Activated CD4-positive, alpha-beta memory T cell treated with anti-CD3 and anti-CD28 coated beads, Interleukin-2, amount 10 ng/mL, durations not matched to agents 7 days and 5 days (primary cell): ENCODE results near the gene FARSB. TPM values are rescaled to one million over a fixed set of nuclear protein-coding genes. Genes with fewer than 3 reads are reported as not detected.

Source experiments
- CTCF ChIA-PET: fragments of 350-600 bp; sonication (Branson Sonifier 250); formaldehyde crosslinking; loops from one replicate; lab custom pipeline; 2021; ENCODE audit warnings: antibody characterized with exemption, inconsistent platforms; lab: Charles Lee
- POLR2A ChIA-PET: fragments of 350-600 bp; sonication (Branson Sonifier 250); formaldehyde crosslinking; loops from one replicate; lab custom pipeline; 2021; ENCODE audit warnings: antibody characterized with exemption; lab: Charles Lee
- DNase-seq: peaks from one replicate; pipeline ENCODE4 v3.0.0-alpha.2; 2020
- H3K27ac Mint-ChIP-seq: one replicate; pipeline ENCODE4 v1.8.0; 2021; ENCODE audit warnings: mild to moderate bottlenecking, mixed read lengths
- H3K27me3 Mint-ChIP-seq: one replicate; pipeline ENCODE4 v1.8.0; 2021; ENCODE audit warnings: mixed read lengths
- H3K36me3 Mint-ChIP-seq: one replicate; pipeline ENCODE4 v1.8.0; 2021; ENCODE audit warnings: low read depth, mixed read lengths
- H3K4me1 Mint-ChIP-seq: one replicate; pipeline ENCODE4 v1.8.0; 2021; ENCODE audit warnings: mixed read lengths
- H3K4me3 Mint-ChIP-seq: one replicate; pipeline ENCODE4 v1.8.0; 2021; ENCODE audit warnings: mild to moderate bottlenecking, mixed read lengths
- H3K9me3 Mint-ChIP-seq: one replicate; pipeline ENCODE4 v1.8.0; 2021; ENCODE audit warnings: mixed read lengths
- total RNA-seq, 2 experiments: library from RNA; stranded (reverse); gene quantifications; one replicate each; pipeline ENCODE4 v1.2.3, GENCODE V29; 2021

FARSB gene
- total RNA-seq, 2 experiments from 2014 or later, result 20.8 to 21.5 TPM

GRCh38 chr2:222563106-222563718, 92.7 kb downstream of the FARSB start:
- DNase-seq, result no peak
- H3K9me3 Mint-ChIP-seq, result no peaks in the 10 kb centered on the region
- H3K4me1 Mint-ChIP-seq, result no peaks in the 10 kb centered on the region
- H3K27me3 Mint-ChIP-seq, result no peaks in the 10 kb centered on the region
- ChIA-PET CTCF (no interaction called here), POLR2A (no interaction called here)
- no peak overlapping the region for H3K27ac Mint-ChIP-seq
- H3K36me3 Mint-ChIP-seq, result peaks cover 13% of the 10 kb centered on the region
- H3K4me3 Mint-ChIP-seq, result no peak overlapping the region

GRCh38 chr2:222561817-222562645, 93.9 kb downstream of the FARSB start:
- H3K27ac Mint-ChIP-seq, result no peak overlapping the region
- H3K27me3 Mint-ChIP-seq, result no peaks in the 10 kb centered on the region
- no peak overlapping the region for H3K4me3 Mint-ChIP-seq
- POLR2A ChIA-PET, result no interaction called here
- CTCF ChIA-PET, result interaction anchor here (0.8 to 4.6 kb wide), 8 partner anchors 9 to 537 kb away, joined by 3 to 45 read pairs (median 4); no protein-coding TSS in a partner anchor
- peak; percentile 38 for DNase-seq
- H3K4me1 Mint-ChIP-seq, result no peaks in the 10 kb centered on the region
- peaks cover 8% of the 10 kb centered on the region for H3K36me3 Mint-ChIP-seq
- H3K9me3 Mint-ChIP-seq, result no peaks in the 10 kb centered on the region

- POLR2A ChIA-PET, result no interaction called here
- H3K4me3 Mint-ChIP-seq, result no peak overlapping the region
- H3K4me1 Mint-ChIP-seq, result no peaks in the 10 kb centered on the region
- H3K27ac Mint-ChIP-seq, result no peak overlapping the region
- no peaks in the 10 kb centered on the region for H3K9me3 Mint-ChIP-seq
- peaks cover 1% of the 10 kb centered on the region for H3K36me3 Mint-ChIP-seq
- CTCF ChIA-PET, result interaction anchor here (1.0 to 4.6 kb wide), 4 partner anchors 94 to 536 kb away, joined by 3 to 45 read pairs (median 10); no protein-coding TSS in a partner anchor
- DNase-seq, result no peak
- H3K27me3 Mint-ChIP-seq, result no peaks in the 10 kb centered on the region
Observed at GRCh38 chr2:222561151-222561550, 94.7 kb downstream of the FARSB start.

GRCh38 chr2:222554517-222554916, 101.4 kb downstream of the FARSB start:
- DNase-seq, result no peak
- Mint-ChIP-seq H3K36me3 (no peaks in the 10 kb centered on the region), H3K4me3 (no peak overlapping the region), H3K9me3 (no peaks in the 10 kb centered on the region), H3K27me3 (peaks cover 3% of the 10 kb centered on the region), H3K27ac (no peak overlapping the region), H3K4me1 (no peaks in the 10 kb centered on the region)
- POLR2A ChIA-PET, result no interaction called here
- CTCF ChIA-PET, result interaction anchor here (0.8 kb wide), 1 partner anchor 49 kb away, joined by 4 read pairs; no protein-coding TSS in a partner anchor

- H3K36me3 Mint-ChIP-seq, result no peaks in the 10 kb centered on the region
- no peak overlapping the region for H3K4me3 Mint-ChIP-seq
- ChIA-PET POLR2A (no interaction called here), CTCF (interaction anchor here (1.4 kb wide), 1 partner anchor 231 kb away, joined by 4 read pairs; no protein-coding TSS in a partner anchor)
- no peaks in the 10 kb centered on the region for H3K9me3 Mint-ChIP-seq
- H3K27me3 Mint-ChIP-seq, result peaks cover 5% of the 10 kb centered on the region
- no peaks in the 10 kb centered on the region for H3K4me1 Mint-ChIP-seq
- no peak overlapping the region for H3K27ac Mint-ChIP-seq
- no peak for DNase-seq
Observed at GRCh38 chr2:222548992-222549391, 106.9 kb downstream of the FARSB start.

GRCh38 chr2:222547083-222547482, 108.8 kb downstream of the FARSB start:
- Mint-ChIP-seq H3K36me3 (no peaks in the 10 kb centered on the region), H3K27ac (no peak overlapping the region)
- CTCF ChIA-PET, result no interaction called here

GRCh38 chr2:222545823-222546795, 109.8 kb downstream of the FARSB start:
- Mint-ChIP-seq H3K27ac (no peak overlapping the region), H3K27me3 (peaks cover 4% of the 10 kb centered on the region), H3K36me3 (no peaks in the 10 kb centered on the region), H3K9me3 (no peaks in the 10 kb centered on the region), H3K4me3 (no peak overlapping the region), H3K4me1 (no peaks in the 10 kb centered on the region)
- ChIA-PET CTCF (interaction anchor here (0.7 kb wide), 1 partner anchor 507 kb away, joined by 3 read pairs; no protein-coding TSS in a partner anchor), POLR2A (interaction anchor here (0.6 kb wide), 1 partner anchor 260 kb away, joined by 3 read pairs; no protein-coding TSS in a partner anchor)
- no peak for DNase-seq

More at GRCh38 chr2:222547083-222547482, 108.8 kb downstream of the FARSB start:
- H3K27me3 Mint-ChIP-seq, result peaks cover 5% of the 10 kb centered on the region
- no peak overlapping the region for H3K4me3 Mint-ChIP-seq
- POLR2A ChIA-PET, result interaction anchor here (0.6 kb wide), 1 partner anchor 260 kb away, joined by 3 read pairs; no protein-coding TSS in a partner anchor
- no peaks in the 10 kb centered on the region for H3K4me1 Mint-ChIP-seq
- DNase-seq, result no peak
- no peaks in the 10 kb centered on the region for H3K9me3 Mint-ChIP-seq

GRCh38 chr2:222544661-222545060, 111.2 kb downstream of the FARSB start:
- no peaks in the 10 kb centered on the region for H3K9me3 Mint-ChIP-seq
- DNase-seq, result no peak
- no peak overlapping the region for H3K27ac Mint-ChIP-seq
- no peak overlapping the region for H3K4me3 Mint-ChIP-seq
- CTCF ChIA-PET, result interaction anchor here (1.1 kb wide), 1 partner anchor 227 kb away, joined by 5 read pairs; no protein-coding TSS in a partner anchor
- POLR2A ChIA-PET, result no interaction called here
- no peaks in the 10 kb centered on the region for H3K36me3 Mint-ChIP-seq
- no peaks in the 10 kb centered on the region for H3K4me1 Mint-ChIP-seq
- peaks cover 2% of the 10 kb centered on the region for H3K27me3 Mint-ChIP-seq

- POLR2A ChIA-PET, result no interaction called here
- H3K4me1 Mint-ChIP-seq, result no peaks in the 10 kb centered on the region
- no peaks in the 10 kb centered on the region for H3K9me3 Mint-ChIP-seq
- no peak overlapping the region for H3K27ac Mint-ChIP-seq
- CTCF ChIA-PET, result interaction anchor here (1.3 kb wide), 1 partner anchor 221 kb away, joined by 5 read pairs; no protein-coding TSS in a partner anchor
- H3K36me3 Mint-ChIP-seq, result no peaks in the 10 kb centered on the region
- H3K4me3 Mint-ChIP-seq, result no peak overlapping the region
- H3K27me3 Mint-ChIP-seq, result no peaks in the 10 kb centered on the region
- DNase-seq, result no peak
Observed at GRCh38 chr2:222538535-222538934, 117.4 kb downstream of the FARSB start.

GRCh38 chr2:222535477-222535876, 120.4 kb downstream of the FARSB start:
- Mint-ChIP-seq H3K4me3 (no peak overlapping the region), H3K4me1 (no peaks in the 10 kb centered on the region), H3K9me3 (no peaks in the 10 kb centered on the region), H3K27me3 (no peaks in the 10 kb centered on the region), H3K27ac (no peak overlapping the region), H3K36me3 (no peaks in the 10 kb centered on the region)
- no peak for DNase-seq
- CTCF ChIA-PET, result no interaction called here
- POLR2A ChIA-PET, result no interaction called here

- no peak for DNase-seq
- Mint-ChIP-seq H3K4me3 (no peak overlapping the region), H3K4me1 (no peaks in the 10 kb centered on the region), H3K27ac (no peak overlapping the region), H3K9me3 (no peaks in the 10 kb centered on the region), H3K27me3 (no peaks in the 10 kb centered on the region), H3K36me3 (no peaks in the 10 kb centered on the region)
- ChIA-PET CTCF (no interaction called here), POLR2A (no interaction called here)
Observed at GRCh38 chr2:222532315-222532714, 123.6 kb downstream of the FARSB start.

- ChIA-PET POLR2A (no interaction called here), CTCF (no interaction called here)
- no peaks in the 10 kb centered on the region for H3K27me3 Mint-ChIP-seq
- peaks cover 4% of the 10 kb centered on the region for H3K4me1 Mint-ChIP-seq
- H3K36me3 Mint-ChIP-seq, result peaks cover 3% of the 10 kb centered on the region
- no peak overlapping the region for H3K27ac Mint-ChIP-seq
- DNase-seq, result no peak
- no peak overlapping the region for H3K4me3 Mint-ChIP-seq
- peaks cover 3% of the 10 kb centered on the region for H3K9me3 Mint-ChIP-seq
Observed at GRCh38 chr2:222526480-222527277, 129.2 kb downstream of the FARSB start.
